Measurements from ENCODE around the gene SELENOO. TPM values are rescaled to one million over a fixed set of nuclear protein-coding genes. Genes with fewer than 3 reads are reported as not detected.

SELENOO gene
- total and polyA plus RNA-seq, 2 of the 13 experiments (the other 11 are each of a cell fraction or from before 2014, with no cell fraction given) = 14.4 to 19.0 TPM

- TF ChIP-seq ZBTB33 (CRISPR knock-in tag; IDR thresholded peaks at IDR 0.05) = no peak
- no peak for TF ChIP-seq ZNF841 (CRISPR knock-in tag; IDR thresholded peaks at IDR 0.05; ENCODE audit: borderline replicate concordance)
- no peak for TF ChIP-seq TEAD2 (CRISPR knock-in tag; IDR thresholded peaks at IDR 0.05)
- no peak for TF ChIP-seq NCOA1 (CRISPR knock-in tag; IDR thresholded peaks at IDR 0.05)
- TF ChIP-seq POLR2A (IDR thresholded peaks at IDR 0.05; ENCODE audit: insufficient read depth in 1 of 2, low read depth in 2 of 2, low read length in 2 of 2) = peak in 1 of 2 experiments; percentile 49; a peak in 1 of 4 replicates
- no peak for TF ChIP-seq ZNF253 (CRISPR knock-in tag; IDR thresholded peaks at IDR 0.05; ENCODE audit: borderline replicate concordance)
- 0 out of 2 replicates have a peak, but pooled peaks have one; percentile 5 for TF ChIP-seq ZNF331 (CRISPR knock-in tag; IDR thresholded peaks at IDR 0.05)
- no peak for TF ChIP-seq ZNF549 (CRISPR knock-in tag; IDR thresholded peaks at IDR 0.05)
- no peak for TF ChIP-seq ZNF780A (CRISPR knock-in tag; IDR thresholded peaks at IDR 0.05)
- TF ChIP-seq FOXA1 (IDR thresholded peaks at IDR 0.05) = no peak
- TF ChIP-seq FOXA1 (CRISPR knock-in tag; IDR thresholded peaks at IDR 0.05) = peak; percentile 12; the same call in 1 of the 2 replicates
- TF ChIP-seq CAMTA2 (CRISPR knock-in tag; IDR thresholded peaks at IDR 0.05; ENCODE audit: borderline replicate concordance) = no peak
- TF ChIP-seq TFE3 (CRISPR knock-in tag; IDR thresholded peaks at IDR 0.05) = no peak
- TF ChIP-seq MYC (CRISPR knock-in tag; IDR thresholded peaks at IDR 0.05; ENCODE audit: borderline replicate concordance) = peak; percentile 51; the same call in 1 of the 2 replicates
- TF ChIP-seq ZNF740 (CRISPR knock-in tag; IDR thresholded peaks at IDR 0.05) = peak; percentile 97
- no peak for TF ChIP-seq SETDB1 (CRISPR knock-in tag; IDR thresholded peaks at IDR 0.05; ENCODE audit: borderline replicate concordance)
- TF ChIP-seq ELF3 (CRISPR knock-in tag; IDR thresholded peaks at IDR 0.05) = no peak
- TF ChIP-seq ZNF644 (CRISPR knock-in tag; IDR thresholded peaks at IDR 0.05; ENCODE audit: low read depth) = no peak
- TF ChIP-seq GPBP1L1 (CRISPR knock-in tag; IDR thresholded peaks at IDR 0.05) = no peak
- TF ChIP-seq TCF7 (IDR thresholded peaks at IDR 0.05; ENCODE audit: low read depth) = no peak
- no peak for TF ChIP-seq ZNF432 (CRISPR knock-in tag; IDR thresholded peaks at IDR 0.05; ENCODE audit: borderline replicate concordance)
- no peak for TF ChIP-seq ZNF609 (CRISPR knock-in tag; IDR thresholded peaks at IDR 0.05; ENCODE audit: borderline replicate concordance)
Observed at GRCh38 chr22:50185375-50186087, 15.3 kb upstream of the SELENOO start, which contains the start of gene TRABD (continued).

Measured in HepG2 (cell line).